OCI-LY1 (cell line): ENCODE results near the gene ADK.

Experiments
- H2AFZ ChIP-seq: fragments of 200-600 bp; sonication (generic), shearing (Covaris generic); 2 replicates; pipeline ENCODE4 v1.6.0; 2014; ENCODE audit warnings: antibody characterized with exemption, mild to moderate bottlenecking, low read length
- H3F3A ChIP-seq: fragments of 200-600 bp; sonication (generic), shearing (Covaris generic); 2 replicates; pipeline ENCODE4 v1.6.0; 2014; ENCODE audit warnings: mild to moderate bottlenecking, antibody characterized with exemption, low read length, moderate library complexity; ENCODE audit not compliant: insufficient read depth
- H3K27ac ChIP-seq: fragments of 200-600 bp; sonication (generic); 2 replicates; pipeline ENCODE4 v1.5.1; 2014; ENCODE audit warnings: low read length, mixed run types, mild to moderate bottlenecking, low read depth; ENCODE audit not compliant: poor library complexity, severe bottlenecking
- H3K27me3 ChIP-seq: fragments of 200-600 bp; sonication (generic); 2 replicates; pipeline ENCODE4 v1.6.0; 2014; ENCODE audit warnings: antibody characterized with exemption, mild to moderate bottlenecking, low read length, moderate library complexity; ENCODE audit not compliant: insufficient read depth
- H3K36me3 ChIP-seq: fragments of 200-600 bp; sonication (generic); 2 replicates; pipeline ENCODE4 v1.6.1; 2014; ENCODE audit warnings: mild to moderate bottlenecking, antibody characterized with exemption, low read length, moderate library complexity, mixed read lengths; ENCODE audit not compliant: insufficient read depth
- H3K4me1 ChIP-seq: fragments of 200-600 bp; sonication (generic); 2 replicates; pipeline ENCODE4 v1.5.1; 2014; ENCODE audit warnings: mild to moderate bottlenecking, low read length, moderate library complexity; ENCODE audit not compliant: insufficient read depth, severe bottlenecking
- H3K4me2 ChIP-seq: fragments of 200-600 bp; sonication (generic), shearing (Covaris generic); 2 replicates; pipeline ENCODE4 v1.6.1; 2014; ENCODE audit warnings: low read length
- H3K4me3 ChIP-seq: fragments of 200-600 bp; sonication (generic); 2 replicates; pipeline ENCODE4 v1.5.1; 2014; ENCODE audit warnings: low read length, low read depth, mild to moderate bottlenecking, mixed read lengths; ENCODE audit not compliant: poor library complexity, severe bottlenecking
- H3K79me2 ChIP-seq: fragments of 200-600 bp; shearing (Covaris generic); 2 replicates; pipeline ENCODE4 v1.6.1; 2016; ENCODE audit warnings: mixed run types, low read length, mixed read lengths; ENCODE audit not compliant: insufficient read depth
- H3K9ac ChIP-seq: fragments of 200-600 bp; sonication (generic), shearing (Covaris generic); 2 replicates; pipeline ENCODE4 v1.6.1; 2014; ENCODE audit warnings: mild to moderate bottlenecking, low read length, mixed read lengths
- H3K9me2 ChIP-seq: fragments of 200-600 bp; sonication (generic), shearing (Covaris generic); 2 replicates; pipeline ENCODE4 v1.6.1; 2014; ENCODE audit warnings: low read depth, mild to moderate bottlenecking, low read length, mixed read lengths
- H3K9me3 ChIP-seq: fragments of 200-600 bp; shearing (Covaris generic); 2 replicates; pipeline ENCODE4 v1.6.1; 2014; ENCODE audit warnings: low read length, mixed read lengths
- H4K20me1 ChIP-seq: fragments of 200-600 bp; sonication (generic), shearing (Covaris generic); 2 replicates; pipeline ENCODE4 v1.6.0; 2016; ENCODE audit warnings: mild to moderate bottlenecking, low read length; ENCODE audit not compliant: insufficient read depth
- EZH2 ChIP-seq: fragments of 200-600 bp; sonication (generic), shearing (Covaris generic); IDR thresholded peaks from 2 replicates; pipeline ENCODE4 v1.8.0; 2017; ENCODE audit warnings: borderline replicate concordance, mixed run types, mild to moderate bottlenecking, antibody characterized with exemption, low read length, moderate library complexity, mixed read lengths
- TF ChIP-seq, protein P1 (sequence below): fragments of 200-600 bp; sonication (generic), shearing (Covaris generic); IDR thresholded peaks from 2 replicates; pipeline ENCODE4 v1.5.1; 2017; ENCODE audit warnings: mild to moderate bottlenecking, antibody characterized with exemption, low read length, moderate library complexity, mixed read lengths

Gene ADK

DNA sequence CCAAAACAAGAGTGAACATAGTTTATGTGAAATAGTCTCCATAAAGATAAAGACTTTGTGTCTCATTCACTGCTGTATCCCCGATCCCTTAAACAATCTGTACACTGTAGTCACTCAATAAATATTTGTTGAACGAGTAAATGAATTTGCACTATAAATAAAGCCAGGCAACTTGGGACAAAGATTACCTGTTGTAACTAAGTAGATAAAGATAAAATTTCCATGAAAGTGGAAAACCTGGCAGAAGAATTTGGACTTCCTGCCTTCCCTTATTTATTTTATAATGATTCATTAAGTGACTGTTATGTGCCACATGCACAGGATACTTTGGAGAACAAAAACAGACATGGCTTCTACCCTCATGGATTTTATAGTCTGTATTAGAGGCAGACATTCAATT, 397.7 kb downstream of the ADK start:
- no peaks in the 10 kb centered on the region for H3K9me2 ChIP-seq
- no peak overlapping the region for H3K4me3 ChIP-seq
- H3K9me3 ChIP-seq: no peaks in the 10 kb centered on the region
- no peaks in the 10 kb centered on the region for H3K27me3 ChIP-seq
- H3F3A ChIP-seq: no peaks in the 10 kb centered on the region; the same call in 1 of the 2 replicates
- no peaks in the 10 kb centered on the region for H3K4me1 ChIP-seq
- no peak for TF ChIP-seq EZH2
- TF ChIP-seq, protein P1, sequence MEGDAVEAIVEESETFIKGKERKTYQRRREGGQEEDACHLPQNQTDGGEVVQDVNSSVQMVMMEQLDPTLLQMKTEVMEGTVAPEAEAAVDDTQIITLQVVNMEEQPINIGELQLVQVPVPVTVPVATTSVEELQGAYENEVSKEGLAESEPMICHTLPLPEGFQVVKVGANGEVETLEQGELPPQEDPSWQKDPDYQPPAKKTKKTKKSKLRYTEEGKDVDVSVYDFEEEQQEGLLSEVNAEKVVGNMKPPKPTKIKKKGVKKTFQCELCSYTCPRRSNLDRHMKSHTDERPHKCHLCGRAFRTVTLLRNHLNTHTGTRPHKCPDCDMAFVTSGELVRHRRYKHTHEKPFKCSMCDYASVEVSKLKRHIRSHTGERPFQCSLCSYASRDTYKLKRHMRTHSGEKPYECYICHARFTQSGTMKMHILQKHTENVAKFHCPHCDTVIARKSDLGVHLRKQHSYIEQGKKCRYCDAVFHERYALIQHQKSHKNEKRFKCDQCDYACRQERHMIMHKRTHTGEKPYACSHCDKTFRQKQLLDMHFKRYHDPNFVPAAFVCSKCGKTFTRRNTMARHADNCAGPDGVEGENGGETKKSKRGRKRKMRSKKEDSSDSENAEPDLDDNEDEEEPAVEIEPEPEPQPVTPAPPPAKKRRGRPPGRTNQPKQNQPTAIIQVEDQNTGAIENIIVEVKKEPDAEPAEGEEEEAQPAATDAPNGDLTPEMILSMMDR: no peak
- no peak overlapping the region for H3K27ac ChIP-seq
- no peaks in the 10 kb centered on the region for H3K36me3 ChIP-seq
- H3K9ac ChIP-seq: no peak overlapping the region
- H3K4me2 ChIP-seq: no peak overlapping the region
- H3K79me2 ChIP-seq: no peaks in the 10 kb centered on the region
- no peaks in the 10 kb centered on the region for H4K20me1 ChIP-seq
- H2AFZ ChIP-seq: no peak overlapping the region

DNA sequence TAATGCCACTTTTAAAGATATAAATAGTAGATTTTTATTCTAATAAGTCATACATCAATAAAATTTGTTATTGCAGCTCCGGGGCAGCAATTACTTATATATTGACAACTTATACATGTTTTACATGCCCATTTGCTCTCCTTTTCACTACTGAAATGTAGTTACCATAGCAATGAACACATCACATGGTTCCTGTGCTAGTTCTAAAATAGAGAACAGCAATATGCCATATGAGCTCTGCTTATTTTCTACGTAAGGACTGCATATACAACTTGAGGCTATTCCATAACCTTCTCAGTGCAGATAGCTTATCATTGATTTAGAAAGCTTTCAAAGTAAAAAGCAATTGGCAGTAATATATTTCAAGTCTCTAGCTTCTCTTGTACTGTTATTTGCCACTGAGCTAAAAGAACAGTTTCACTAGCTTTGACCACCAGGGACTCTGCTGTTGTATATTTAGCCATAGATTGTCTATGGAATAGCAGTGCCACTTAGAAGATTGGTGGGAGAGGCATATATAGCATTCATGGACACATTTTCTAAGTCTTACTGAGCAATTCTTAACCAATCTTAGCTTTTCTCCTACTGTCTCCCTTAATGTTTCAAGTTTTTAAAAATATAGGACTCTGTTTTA, 405.2 kb downstream of the ADK start:
- no peaks in the 10 kb centered on the region for H3K27me3 ChIP-seq
- H3K4me3 ChIP-seq: no peak overlapping the region
- H3K9me3 ChIP-seq: no peaks in the 10 kb centered on the region
- H3K79me2 ChIP-seq: no peaks in the 10 kb centered on the region
- no peaks in the 10 kb centered on the region for H3K36me3 ChIP-seq
- no peaks in the 10 kb centered on the region; the same call in 1 of the 2 replicates for H3F3A ChIP-seq
- no peaks in the 10 kb centered on the region for H3K4me1 ChIP-seq
- H3K4me2 ChIP-seq: no peak overlapping the region
- no peaks in the 10 kb centered on the region for H3K9me2 ChIP-seq
- TF ChIP-seq, protein P1: no peak
- no peak for TF ChIP-seq EZH2
- no peak overlapping the region for H3K9ac ChIP-seq
- H4K20me1 ChIP-seq: no peaks in the 10 kb centered on the region
- H2AFZ ChIP-seq: no peak overlapping the region
- no peak overlapping the region for H3K27ac ChIP-seq

DNA sequence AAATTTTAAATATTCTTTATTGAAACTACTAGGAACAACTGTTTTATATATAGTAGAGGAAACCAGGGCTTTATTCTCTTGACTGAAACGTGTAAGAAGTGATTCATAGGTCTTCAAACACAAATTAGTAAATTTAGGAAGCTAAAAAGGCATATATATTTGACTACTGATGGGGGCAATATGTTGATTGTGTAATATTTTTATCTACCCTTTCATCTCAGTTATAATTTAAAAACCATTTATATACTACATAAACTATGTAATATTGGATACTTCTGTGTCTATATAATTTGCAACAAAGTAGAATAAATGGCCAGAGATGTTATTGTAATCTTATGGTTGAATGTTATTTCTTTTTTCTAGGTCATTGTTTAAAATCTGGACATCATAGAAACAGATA, 406.1 kb downstream of the ADK start:
- no peak overlapping the region for H3K4me3 ChIP-seq
- no peaks in the 10 kb centered on the region; the same call in 1 of the 2 replicates for H3F3A ChIP-seq
- TF ChIP-seq, protein P1: no peak
- no peak for TF ChIP-seq EZH2
- H4K20me1 ChIP-seq: no peaks in the 10 kb centered on the region
- H3K27ac ChIP-seq: no peak overlapping the region
- H3K9me2 ChIP-seq: no peaks in the 10 kb centered on the region
- H3K27me3 ChIP-seq: no peaks in the 10 kb centered on the region
- H3K9me3 ChIP-seq: no peaks in the 10 kb centered on the region
- H3K4me1 ChIP-seq: no peaks in the 10 kb centered on the region
- H3K4me2 ChIP-seq: no peak overlapping the region
- H3K36me3 ChIP-seq: no peaks in the 10 kb centered on the region
- no peak overlapping the region for H2AFZ ChIP-seq
- no peaks in the 10 kb centered on the region for H3K79me2 ChIP-seq
- no peak overlapping the region for H3K9ac ChIP-seq
